Embryonic facial prominence (tissue), 1 donor: ENCODE measurements around the gene IGF2R.
"Not testable (repeated sequence)": the region's sequence is repeated elsewhere in the genome, so short reads cannot be mapped to it uniquely, and the experiment has no call there.

ENCODE experiments used
- DNase-seq: peaks from one replicate; pipeline ENCODE4 v3.0.0-alpha.2; 2016; ENCODE audit errors: extremely low spot score

IGF2R gene

DNA sequence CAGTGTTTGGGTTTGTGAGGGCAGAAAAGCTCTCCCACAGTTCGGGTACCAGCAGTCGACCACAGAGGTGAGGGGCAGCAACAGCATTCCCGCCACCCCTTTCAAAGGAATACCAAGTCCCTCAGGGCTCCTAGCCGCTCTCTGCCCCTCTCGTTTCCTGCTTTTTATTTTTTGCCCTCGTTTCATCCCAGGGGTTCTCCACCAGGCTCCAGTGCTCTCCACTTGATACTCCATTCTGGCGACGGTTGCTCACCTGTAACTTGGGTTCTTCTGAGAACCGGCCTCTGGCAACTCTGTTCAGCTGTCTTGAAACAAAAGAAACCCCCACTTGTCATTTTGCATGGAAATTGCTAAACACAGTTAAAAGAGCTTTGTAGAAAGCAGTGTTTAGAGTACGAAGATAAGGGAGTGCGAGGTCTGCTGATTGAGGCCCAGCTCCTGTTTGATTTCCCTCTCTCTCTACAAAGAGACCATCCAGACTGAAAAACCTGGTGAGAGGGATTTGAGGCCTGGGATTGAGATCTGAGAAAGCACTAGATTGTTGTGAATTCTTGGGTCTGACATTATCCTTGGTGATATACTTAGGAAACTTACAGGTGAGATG, 28.7 kb downstream of the IGF2R start:
- no peak for DNase-seq

DNA sequence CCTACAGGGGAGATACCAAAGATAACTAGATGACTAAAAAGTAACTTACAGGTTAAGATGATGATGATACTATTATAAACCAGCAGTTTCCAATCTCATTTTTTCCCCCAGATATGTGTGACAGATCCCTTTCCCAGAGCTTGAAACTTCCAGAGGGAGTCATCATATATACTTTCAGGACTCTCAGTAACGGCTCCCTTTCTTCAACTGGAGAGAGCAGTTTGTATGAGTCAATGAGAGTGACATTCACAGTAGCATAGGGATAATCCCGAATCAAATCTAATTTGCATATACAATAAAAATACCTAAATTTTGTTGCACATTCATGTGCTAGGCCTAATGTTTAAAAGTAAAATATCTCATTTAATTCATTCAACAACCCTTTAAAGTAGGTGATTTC, 29.7 kb downstream of the IGF2R start:
- no peak for DNase-seq

DNA sequence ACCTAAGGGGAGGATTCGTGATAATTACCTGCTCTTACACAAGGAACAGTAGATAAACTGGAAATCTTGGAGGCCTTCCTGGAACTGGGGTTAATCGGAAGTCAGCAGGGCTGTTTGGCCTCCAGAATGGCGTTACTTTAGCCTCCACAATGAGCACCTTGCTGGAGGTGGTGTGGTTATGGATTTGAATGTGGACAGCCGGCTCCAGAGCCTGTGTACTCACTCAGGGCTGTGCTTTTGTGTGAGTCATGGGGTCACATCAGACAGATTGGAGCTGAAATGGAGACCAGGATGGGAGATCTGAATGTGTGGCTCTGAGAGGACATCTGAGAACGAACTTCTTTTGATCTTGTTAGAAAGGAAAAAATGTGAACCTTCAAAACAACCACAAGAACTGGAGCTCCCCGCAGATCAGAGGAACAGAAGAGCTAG, 30.4 kb downstream of the IGF2R start:
- no peak for DNase-seq

DNA sequence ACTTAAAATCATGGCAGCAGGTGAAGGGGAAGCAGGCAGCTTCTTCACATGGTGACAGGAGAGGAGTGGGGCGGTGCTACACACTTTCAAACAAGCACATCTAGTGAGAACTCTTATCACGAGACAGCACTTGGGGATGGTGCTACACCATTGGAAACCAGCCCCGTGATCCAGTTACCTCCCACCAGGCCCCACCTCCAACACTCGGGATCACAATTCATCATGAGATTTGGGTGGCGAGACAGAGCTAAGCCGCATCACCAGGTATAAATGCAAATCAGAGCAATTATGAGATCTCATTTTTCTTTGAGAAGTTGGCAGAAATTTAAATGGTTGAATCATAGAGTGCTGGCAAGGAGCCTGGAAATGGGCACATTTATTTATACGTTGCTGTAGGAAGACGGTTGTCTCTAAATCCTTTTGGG, 31.4 kb downstream of the IGF2R start:
- no peak for DNase-seq

DNA sequence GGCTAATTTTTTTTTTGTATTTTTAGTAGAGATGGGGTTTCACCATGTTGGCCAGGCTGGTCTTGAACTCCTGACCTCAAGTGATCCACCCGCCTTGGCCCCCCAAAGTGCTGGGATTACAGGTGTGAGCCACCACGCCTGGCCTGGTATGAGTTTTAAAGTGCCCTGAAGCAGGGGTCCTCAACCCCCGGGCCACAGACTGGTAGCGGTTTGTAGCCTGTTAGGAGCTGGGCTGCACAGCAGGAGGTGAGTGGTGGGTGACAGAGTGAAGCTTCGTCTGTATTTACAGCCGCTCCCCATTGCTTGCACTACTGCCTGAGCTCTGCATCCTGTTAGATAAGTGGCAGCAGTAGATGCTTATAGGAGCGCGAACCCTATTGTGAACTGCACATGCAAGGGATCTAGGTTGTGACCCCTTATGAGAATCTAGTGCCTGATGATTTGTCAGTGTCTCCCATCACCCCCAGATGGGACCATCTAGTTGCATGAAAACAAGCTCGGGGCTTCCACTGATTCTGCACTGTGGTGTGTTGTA, 32.1 kb downstream of the IGF2R start:
- DNase-seq = not testable (repeated sequence)

DNA sequence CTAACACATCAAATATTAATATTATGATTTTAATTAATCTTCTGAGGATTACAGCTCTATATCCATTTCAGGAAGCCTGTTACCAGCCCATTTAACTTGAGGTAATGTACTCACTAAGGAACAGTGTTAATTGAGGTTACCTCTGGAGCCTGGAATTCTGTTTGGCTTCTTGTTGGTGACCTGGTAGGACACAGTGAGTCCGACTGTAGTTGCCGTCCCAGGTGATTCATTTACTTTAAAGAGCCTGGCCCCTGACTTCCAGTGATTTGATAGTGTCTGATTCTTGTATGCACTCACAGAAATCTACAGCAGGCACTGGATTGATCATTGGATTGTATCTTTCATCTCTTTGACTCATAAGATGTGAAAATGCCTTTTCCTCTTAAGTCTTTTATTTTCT, 34.0 kb downstream of the IGF2R start:
- DNase-seq = no peak

DNA sequence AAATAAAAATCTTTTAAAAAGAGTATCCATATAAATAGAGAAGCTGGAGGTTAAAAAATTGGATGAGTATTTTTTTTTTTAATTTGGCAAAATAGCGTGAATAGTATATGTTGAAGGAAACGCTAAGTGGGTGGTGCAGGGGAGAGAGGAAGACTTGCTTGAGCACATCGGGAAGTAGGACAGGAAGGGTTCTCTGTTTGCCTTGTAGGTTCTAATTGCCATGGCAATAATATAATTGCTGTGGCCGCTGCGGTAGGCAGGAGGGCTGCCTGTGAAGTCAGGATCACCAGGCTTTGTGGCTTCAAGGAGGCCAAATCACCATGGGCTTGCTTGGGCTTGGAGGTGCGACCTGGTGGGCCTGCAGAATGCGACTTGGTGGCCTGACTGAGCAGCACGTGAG, 35.1 kb downstream of the IGF2R start:
- DNase-seq = no peak

DNA sequence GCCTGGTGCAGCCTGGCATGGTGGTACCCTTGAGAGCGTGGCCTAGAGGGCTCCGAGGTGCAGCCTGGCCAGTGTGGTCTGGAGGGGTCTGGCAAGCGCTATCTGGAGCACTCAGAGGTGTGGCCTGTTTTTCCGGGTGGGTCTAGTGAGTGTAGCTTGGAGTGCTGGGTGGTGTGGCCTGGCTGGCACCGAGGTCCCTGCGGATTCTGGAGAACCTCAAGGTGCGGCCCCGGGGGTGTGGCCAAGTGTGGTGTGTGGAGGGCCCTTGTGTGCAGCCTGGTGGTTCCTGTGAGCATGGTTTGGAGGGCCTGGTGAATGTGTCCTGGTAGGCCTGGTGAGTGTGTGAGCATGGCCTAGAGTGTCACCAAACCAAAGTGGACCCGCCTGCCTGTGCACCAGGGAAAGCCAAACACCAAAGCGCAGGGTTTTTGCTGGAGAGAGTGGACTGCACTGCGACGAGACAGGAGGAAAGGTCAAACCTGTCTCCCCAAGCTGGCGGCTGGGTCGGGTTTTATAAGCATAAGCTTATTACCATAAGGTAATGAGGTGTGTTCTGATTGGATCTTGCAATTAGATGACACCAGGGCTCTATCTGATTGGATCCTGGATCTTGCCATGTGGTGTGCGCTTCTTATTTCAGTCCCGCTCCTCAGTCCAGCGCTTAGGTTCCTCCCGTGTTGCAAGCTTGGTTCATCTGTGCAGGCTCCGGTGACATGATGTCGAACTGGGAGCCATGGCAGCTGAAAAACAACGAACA, 35.7 kb downstream of the IGF2R start:
- DNase-seq = no peak

DNA sequence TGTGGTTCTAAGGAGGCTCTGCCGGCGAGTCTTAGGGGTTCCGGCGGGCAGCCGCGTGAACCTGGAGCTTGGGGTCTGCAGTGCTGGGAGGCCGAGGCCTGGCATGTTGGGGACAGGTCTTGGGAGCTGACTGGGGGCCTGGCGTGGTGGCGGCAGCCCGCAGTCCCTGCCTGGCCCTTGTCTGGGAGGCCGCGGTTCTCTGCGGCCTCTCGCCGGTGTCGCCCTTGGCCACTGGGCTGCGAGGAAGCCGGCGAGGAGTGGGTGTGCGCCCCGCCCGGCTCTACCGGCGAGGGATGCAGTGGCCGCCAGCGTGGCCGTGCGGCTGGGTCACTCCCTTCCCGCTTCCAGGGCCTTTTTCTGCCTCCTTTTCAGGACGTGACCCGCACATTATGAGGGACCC, 36.3 kb downstream of the IGF2R start:
- no peak for DNase-seq

DNA sequence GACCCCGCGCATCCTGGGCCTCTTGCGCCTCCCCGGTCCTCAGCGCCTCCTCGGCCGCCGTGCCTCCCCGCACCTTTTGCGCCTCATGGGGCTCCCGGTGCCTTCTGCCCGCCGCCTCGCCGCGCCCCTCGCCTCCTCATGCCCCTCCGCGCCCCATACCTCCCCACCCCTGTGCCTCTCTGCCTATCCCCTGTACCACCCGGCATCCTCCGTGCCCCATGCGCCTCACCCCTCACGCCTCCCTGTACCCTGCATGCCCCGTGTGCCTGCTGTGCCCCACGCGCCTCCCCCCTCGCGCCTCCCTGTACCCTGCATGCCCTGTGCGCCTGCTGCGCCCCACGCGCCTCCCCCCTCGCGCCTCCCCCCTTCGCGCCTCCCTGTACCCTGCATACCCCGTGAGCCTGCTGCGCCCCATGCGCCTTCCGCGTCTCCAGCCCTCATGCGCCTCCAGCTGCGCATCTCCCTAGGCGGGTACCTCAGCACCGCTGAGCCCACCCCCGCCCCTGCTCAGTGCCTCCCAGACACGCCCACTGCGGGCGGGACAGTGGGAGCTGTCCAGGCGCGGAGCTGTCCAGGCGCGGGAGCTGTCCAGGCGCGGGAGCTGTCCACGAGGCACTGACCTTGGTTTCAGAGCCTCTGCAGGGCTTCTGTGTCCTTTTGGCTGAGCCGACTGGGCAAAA, 37.1 kb downstream of the IGF2R start:
- DNase-seq = no peak

DNA sequence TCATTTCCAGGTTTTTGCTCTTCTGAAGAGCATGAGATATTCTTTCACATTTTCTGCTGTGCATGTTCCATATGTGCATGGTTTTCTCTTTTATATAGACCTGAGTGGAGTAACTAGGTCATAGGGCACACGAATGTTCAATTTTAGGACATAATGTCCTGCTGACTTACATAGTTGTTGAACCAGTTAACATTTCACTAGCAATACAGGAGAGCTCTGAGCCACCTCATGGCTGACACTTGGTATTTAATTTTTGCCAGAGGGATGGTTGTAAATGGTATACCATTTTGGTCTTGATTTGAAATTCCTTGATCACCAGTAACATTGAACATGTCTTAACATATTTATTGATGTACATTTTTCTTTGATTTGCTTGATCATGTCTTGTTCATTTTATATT, 38.3 kb downstream of the IGF2R start:
- DNase-seq = no peak

DNA sequence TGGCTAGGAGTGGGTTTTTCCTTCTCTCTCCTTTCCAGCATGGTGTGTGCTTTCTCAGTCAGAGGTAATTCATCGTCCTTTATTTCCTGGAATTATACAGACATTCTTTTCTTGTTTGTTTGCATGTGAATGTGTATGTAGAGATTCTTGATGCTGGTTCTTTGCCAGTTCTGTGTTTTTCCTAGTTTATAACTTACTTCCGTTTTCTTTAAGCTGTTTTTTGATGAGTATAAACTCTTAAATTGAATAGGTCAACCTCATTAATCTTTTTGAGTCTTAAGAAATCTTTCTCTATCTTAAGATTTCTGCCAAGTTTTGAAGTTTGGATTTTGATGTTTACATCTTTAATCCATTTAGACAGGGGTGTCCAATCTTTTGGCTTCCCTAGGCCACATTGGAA, 38.7 kb downstream of the IGF2R start:
- DNase-seq = no peak

DNA sequence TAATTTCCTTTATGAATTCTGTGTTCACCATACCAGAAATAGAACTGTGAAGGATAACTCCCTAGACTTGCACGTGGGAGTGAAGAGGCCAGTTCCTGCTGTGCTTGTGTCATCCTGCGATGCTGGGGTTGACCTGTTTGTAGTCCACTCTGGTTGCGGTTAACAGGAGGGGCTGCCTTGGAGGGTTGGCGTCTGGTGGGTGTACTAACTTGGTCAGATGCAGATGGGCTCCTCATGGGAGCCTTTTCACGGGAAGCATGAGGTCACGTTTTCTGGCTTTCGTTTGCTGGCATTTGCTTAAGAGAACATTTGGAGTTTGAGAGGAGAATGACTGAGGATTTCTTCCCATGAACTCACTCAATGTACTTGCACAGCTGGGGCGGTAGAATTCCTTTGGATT, 41.2 kb downstream of the IGF2R start:
- no peak for DNase-seq

DNA sequence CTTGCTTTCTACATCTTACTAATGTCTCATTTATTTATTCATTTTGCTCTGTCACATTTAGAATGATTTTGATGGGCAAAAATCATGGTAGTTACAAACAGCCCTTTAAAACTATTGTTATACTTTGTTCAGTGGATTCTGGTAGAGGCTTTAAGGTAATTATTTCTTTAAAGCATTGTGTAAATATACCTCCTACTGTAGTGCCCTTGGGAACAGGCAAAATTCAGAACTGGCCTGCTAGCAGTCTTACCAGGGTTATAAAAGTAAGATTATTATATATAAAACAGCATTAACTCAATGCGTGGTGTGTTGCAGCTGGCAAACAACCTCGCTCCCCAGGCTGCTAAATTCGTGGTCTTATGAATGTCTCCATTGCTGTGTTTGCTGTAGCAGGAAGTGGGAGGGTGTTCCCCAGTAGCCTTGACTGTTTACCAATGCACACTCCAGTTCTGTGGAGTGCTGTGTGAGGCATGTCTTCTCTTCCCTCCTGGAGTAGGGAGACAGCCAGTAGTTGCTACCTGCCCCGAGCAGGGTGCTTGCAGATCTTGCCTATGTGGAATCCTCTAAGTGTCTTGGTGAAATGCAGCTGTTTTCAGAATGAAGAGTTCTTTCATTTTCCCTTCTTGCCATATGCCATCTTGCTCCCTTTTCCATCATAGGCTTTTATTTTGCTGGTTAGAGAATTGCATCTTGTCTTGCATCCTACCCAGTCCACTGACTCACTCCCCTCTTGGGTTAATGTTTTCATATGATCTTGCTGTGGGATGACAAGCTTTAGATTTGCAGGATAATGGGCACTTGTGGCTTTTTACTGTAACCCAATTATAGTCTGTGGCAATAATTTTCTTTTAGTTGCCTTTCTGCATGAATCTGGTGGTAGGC, 45.3 kb downstream of the IGF2R start:
- no peak for DNase-seq

DNA sequence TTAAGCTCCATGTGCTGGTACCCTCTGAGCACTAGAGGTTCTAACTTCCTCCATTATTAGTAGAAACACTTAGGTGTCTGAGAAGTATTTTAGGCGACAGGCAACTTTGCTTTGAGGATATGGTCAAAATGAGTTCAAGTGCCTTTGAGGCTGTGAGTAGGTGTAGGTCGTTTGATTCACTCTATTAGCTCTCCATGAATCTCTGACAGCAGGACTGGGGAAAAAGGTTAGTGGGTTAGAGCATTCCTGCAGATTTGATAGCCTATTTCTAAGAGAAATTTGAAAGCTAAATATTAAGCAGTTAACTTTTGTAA, 45.9 kb downstream of the IGF2R start:
- no peak for DNase-seq

DNA sequence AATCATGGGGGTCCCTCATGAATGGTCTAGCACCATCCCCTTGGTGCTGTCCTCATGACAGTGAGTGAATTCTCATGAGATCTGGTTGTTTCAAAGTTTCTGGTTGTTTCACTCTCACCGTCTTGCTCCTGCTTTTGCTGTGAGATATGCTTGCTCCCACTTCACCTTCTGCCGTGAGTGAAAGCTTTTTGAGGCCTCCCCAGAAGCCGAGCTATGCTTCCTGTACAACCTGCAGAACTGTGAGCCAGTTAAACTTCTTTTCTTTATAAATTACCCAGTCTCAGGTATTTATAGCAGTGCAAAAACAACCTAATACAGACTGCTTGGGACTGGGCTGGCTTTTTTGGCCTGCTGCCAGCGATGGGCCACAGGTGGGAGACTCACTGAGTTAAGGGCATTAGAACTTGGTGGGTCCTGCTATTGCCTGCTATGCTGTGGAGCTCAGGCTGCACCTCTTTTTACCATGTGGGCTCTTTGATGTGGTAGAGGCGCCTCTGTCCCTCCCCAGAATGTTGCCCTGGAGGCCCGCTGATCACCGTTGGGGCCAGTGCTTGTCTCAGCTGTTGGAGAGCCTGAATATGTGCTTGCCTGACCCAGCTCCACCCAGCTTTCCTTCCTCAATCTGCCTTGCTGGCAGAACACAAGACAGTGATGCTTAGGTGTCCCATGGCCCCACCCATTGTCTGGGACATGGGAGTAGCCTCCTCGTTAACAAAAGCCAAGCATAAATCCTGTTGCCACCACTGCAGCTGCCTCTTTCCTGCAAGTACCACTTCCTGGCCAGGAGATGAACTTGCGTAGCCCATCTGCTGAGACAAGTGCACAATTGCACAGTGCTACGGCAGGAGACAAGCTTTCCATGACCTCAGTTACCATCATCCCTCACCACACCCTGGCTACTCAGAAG, 47.1 kb downstream of the IGF2R start:
- DNase-seq = no peak

DNA sequence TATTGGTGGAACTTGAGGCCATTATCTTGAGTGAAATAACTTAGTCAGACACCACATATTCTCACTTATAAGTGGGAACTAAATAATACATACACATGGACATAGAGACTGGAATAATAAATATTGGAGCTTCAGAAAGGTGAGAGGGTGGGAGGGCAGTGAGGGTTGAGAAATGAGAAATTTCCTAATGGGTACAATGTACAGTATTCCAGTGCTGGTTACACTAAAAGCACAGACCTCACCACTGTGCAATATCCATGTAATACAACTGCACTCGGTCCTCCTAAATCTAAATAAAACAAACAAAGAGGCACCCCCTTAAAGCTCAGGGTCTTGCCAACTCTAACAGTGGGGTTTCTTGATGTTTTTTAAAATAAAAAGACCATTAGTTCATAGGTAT, 53.2 kb downstream of the IGF2R start:
- DNase-seq = no peak

DNA sequence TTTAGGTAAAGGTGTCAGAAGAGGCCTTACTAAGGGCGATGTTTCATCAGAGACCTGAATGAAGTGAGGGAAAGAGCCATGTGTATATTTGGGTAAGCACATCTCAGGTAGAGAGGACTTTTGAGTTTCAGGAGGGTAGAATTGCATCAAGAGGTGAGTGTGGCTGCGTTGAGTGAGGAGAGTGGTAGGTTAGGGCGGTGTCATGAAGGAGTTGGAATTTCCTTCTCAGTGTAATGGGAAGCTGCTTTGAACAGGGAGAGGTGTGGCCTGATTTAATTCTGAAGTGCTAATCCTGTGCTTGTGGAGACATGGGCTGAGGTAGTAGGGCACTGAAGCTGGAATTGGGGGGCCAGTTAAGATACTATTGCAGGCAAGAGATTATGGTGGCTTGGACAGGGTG, 53.9 kb downstream of the IGF2R start:
- DNase-seq = no peak

DNA sequence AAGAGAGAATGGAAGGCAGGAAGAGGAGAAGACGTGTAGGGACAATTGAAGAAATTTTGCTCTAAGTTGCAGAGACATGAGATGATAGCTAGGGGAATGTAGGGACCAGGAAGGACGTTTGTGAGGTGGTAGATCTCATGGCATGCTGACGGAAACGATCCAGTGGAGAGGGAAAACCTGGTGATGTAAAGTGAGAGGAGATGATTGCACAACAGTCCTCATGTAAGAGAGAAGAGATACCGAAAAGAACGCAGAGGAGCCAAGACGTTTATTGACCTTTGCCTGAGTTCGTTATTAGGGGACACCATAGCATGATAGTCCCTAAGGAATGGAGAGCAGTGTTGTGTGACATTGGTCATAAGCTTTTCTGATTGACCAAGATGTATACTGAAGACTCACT, 55.3 kb downstream of the IGF2R start:
- DNase-seq = no peak

DNA sequence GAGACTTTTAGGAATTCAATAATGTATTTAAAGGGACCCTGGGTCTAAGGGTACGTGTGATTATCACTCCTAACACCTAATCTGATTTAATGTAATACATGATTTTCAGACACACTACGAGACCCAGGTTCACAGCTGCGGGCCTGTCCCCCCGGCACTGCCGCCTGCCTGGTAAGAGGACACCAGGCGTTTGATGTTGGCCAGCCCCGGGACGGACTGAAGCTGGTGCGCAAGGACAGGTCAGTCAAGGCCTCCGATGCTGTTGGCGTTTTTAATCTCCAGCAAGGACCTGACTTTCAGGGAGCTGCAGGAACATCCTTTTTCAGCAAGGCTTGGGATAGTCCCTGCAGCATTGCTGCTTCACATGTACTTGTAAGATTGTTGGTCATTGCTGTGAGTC, 58.2 kb downstream of the IGF2R start:
- DNase-seq = no peak

DNA sequence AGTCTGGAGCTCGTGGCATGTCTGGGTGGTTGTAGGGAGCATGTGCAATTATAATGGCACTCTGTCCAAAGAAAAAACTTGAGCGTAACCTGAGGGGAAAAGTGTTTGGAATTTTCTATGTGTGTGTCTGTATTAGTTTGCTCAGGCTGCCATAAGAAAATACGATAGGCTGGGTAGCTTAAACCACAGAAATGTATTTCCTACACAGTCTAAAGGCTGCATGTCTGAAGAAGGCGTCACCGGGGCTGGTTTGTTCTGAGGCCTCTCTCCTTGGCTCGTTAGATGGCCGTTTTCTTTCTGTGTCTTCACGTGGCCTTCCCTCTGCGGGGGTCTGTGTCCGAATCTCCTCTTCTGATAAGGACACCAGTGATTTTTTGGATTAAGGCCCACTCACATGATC, 59.0 kb downstream of the IGF2R start:
- no peak for DNase-seq
